Right lung (tissue), 5 donors: ENCODE measurements around the gene RXRA. TPM values are rescaled to one million over a fixed set of nuclear protein-coding genes. Genes with fewer than 3 reads are reported as not detected.

Experiments
- DNase-seq, 2 donors: peaks; one replicate each; pipeline ENCODE4 v3.0.0-alpha.2; 2013
- polyA plus RNA-seq, 5 donors: library from polyadenylated mRNA; unstranded; fragments of 120-200 nt; gene quantifications; one replicate each; pipeline versions ENCODE4 v1.2.1 to v1.2.3, GENCODE V29; 2013; ENCODE audit warnings: inconsistent platforms in 1 of 5, low replicate concordance in 1 of 5; ENCODE audit not compliant: insufficient read length in 5 of 5, insufficient read depth in 1 of 5

RXRA gene
- polyA plus RNA-seq, 5 donors, result 34.3 to 68.9 (median 47.8) TPM

- DNase-seq, result no peak
Measured at GRCh38 chr9:134463280-134463679, 137.0 kb downstream of the RXRA start.

GRCh38 chr9:134466869-134467616 lies 140.8 kb downstream of the RXRA start:
- DNase-seq, result no peak

- DNase-seq, result no peak
Measured at GRCh38 chr9:134468358-134468757, 142.1 kb downstream of the RXRA start.

- no peak for DNase-seq
Measured at GRCh38 chr9:134469041-134469875, 143.0 kb downstream of the RXRA start.

GRCh38 chr9:134472256-134472655 lies 146.0 kb downstream of the RXRA start:
- DNase-seq, result no peak

- no peak for DNase-seq
Measured at GRCh38 chr9:134473141-134474054, 147.1 kb downstream of the RXRA start.

GRCh38 chr9:134474055-134474370 lies 147.8 kb downstream of the RXRA start:
- DNase-seq, result no peak

GRCh38 chr9:134475011-134475790 lies 148.9 kb downstream of the RXRA start:
- DNase-seq, result peak; percentile 86 to 88

- no peak for DNase-seq
Measured at GRCh38 chr9:134476272-134476941, 150.2 kb downstream of the RXRA start.

GRCh38 chr9:134476942-134477335 lies 150.7 kb downstream of the RXRA start:
- DNase-seq, result no peak

GRCh38 chr9:134477342-134477925 lies 151.2 kb downstream of the RXRA start:
- DNase-seq, result no peak

GRCh38 chr9:134477927-134478326 lies 151.7 kb downstream of the RXRA start:
- DNase-seq, result no peak

GRCh38 chr9:134481762-134482161 lies 155.5 kb downstream of the RXRA start:
- no peak for DNase-seq

- no peak for DNase-seq
Measured at GRCh38 chr9:134482226-134482625, 156.0 kb downstream of the RXRA start.

- DNase-seq, result no peak
Measured at GRCh38 chr9:134483361-134484184, 157.3 kb downstream of the RXRA start.

- DNase-seq, result no peak
Measured at GRCh38 chr9:134484479-134484878, 158.2 kb downstream of the RXRA start.

- DNase-seq, result no peak
Measured at GRCh38 chr9:134485653-134486052, 159.4 kb downstream of the RXRA start.

- no peak for DNase-seq
Measured at GRCh38 chr9:134486143-134486591, 159.9 kb downstream of the RXRA start.

GRCh38 chr9:134486596-134486995 lies 160.3 kb downstream of the RXRA start:
- DNase-seq, result no peak
